Esophagus muscularis mucosa (tissue), 4 donors: ENCODE data around the gene RASAL1. TPM values are rescaled to one million over a fixed set of nuclear protein-coding genes. Genes with fewer than 3 reads are reported as not detected.
A peak's percentile ranks its signal among the peaks of the same experiment; 100 is the strongest.

Experiments
- DNase-seq: peaks from one replicate; pipeline ENCODE4 v3.0.0-alpha.2; 2017; ENCODE audit errors: extremely low spot score
- H3K27ac ChIP-seq, 4 donors: fragments of 200-600 bp; sonication (generic); replicated peaks in 1 of 4; 1 replicate in 3 of 4; 2 replicates in 1 of 4; pipeline ENCODE4 v1.5.1; 2016 to 2019; ENCODE audit warnings: mild to moderate bottlenecking in 1 of 4
- H3K27me3 ChIP-seq, 4 donors: fragments of 200-600 bp; sonication (generic); one replicate each; pipeline versions ENCODE4 v1.5.1 to v1.6.0; 2016 to 2019
- H3K36me3 ChIP-seq, 4 donors: fragments of 200-600 bp; sonication (generic); one replicate each; pipeline ENCODE4 v1.5.1; 2016 to 2019
- H3K4me1 ChIP-seq, 4 donors: fragments of 200-600 bp; sonication (generic); one replicate each; pipeline ENCODE4 v1.5.1; 2016 to 2019
- H3K4me3 ChIP-seq, 4 donors: fragments of 200-600 bp; sonication (generic); 1 replicate in 2 of 4; 2 replicates in 2 of 4; pipeline ENCODE4 v1.5.1; 2016 to 2019; ENCODE audit warnings: mild to moderate bottlenecking in 4 of 4, moderate library complexity in 1 of 4
- H3K9me3 ChIP-seq, 4 donors: fragments of 200-600 bp; sonication (generic); 1 replicate in 3 of 4; 2 replicates in 1 of 4; pipeline ENCODE4 v1.5.1; 2016 to 2019
- CTCF ChIP-seq, 3 experiments: fragments of 200-600 bp in 2 of 3; fragments of 450-650 bp in 1 of 3; sonication (generic) in 2 of 3; IDR thresholded peaks; one replicate each; pipeline ENCODE4 v1.5.1; 2017 to 2019; ENCODE audit warnings: antibody characterized with exemption in 3 of 3, mild to moderate bottlenecking in 2 of 3, moderate library complexity in 1 of 3
- EP300 ChIP-seq: sonication (generic); formaldehyde crosslinking; IDR thresholded peaks from one replicate; pipeline ENCODE4 v1.6.1; 2017; ENCODE audit warnings: antibody characterized with exemption
- POLR2A ChIP-seq: fragments of 450-650 bp; IDR thresholded peaks from one replicate; pipeline ENCODE4 v1.6.1; 2017; ENCODE audit warnings: antibody characterized with exemption, moderate library complexity, mild to moderate bottlenecking, low read depth
- POLR2AphosphoS5 ChIP-seq, 2 donors: sonication (generic); formaldehyde crosslinking; IDR thresholded peaks; one replicate each; pipeline ENCODE4 v1.6.1; 2017; ENCODE audit warnings: antibody characterized with exemption in 2 of 2
- WGBS: methylation state at CpG from one replicate; pipeline ENCODE4 v1.1.5; 2018; 5-methylcytosine and 5-hydroxymethylcytosine counted together
- intact Hi-C: fragments of 100-400 bp; cut with DNase I; formaldehyde crosslinking; loops from one replicate; pipeline ENCODE4 v1.15.1; 2023
- total RNA-seq, 4 donors: library from RNA; depleted of rRNA; stranded (reverse); fragments of >200 nt; gene quantifications; one replicate each; pipeline versions ENCODE4 v1.1.0 to v1.2.1, GENCODE V29; 2016

Gene RASAL1
- total RNA-seq, 4 donors from 2014 or later: 0.17 TPM; not detected in 3

GRCh38 chr12:113086249-113087164 lies 49.1 kb downstream of the RASAL1 start:
- H3K27me3 ChIP-seq: peaks cover 0 to 75% (median 9%) of the 10 kb centered on the region in 4 donors

GRCh38 chr12:113083863-113084435 lies 51.6 kb downstream of the RASAL1 start:
- Histone ChIP-seq H3K4me3 (no peak overlapping the region), H3K4me1 (no peaks in the 10 kb centered on the region), H3K9me3 (no peaks in the 10 kb centered on the region), H3K27me3 (peaks cover 0 to 62% (median 9%) of the 10 kb centered on the region in 4 donors), H3K27ac (no peak overlapping the region), H3K36me3 (no peaks in the 10 kb centered on the region)
- TF ChIP-seq POLR2AphosphoS5 (IDR thresholded peaks at IDR 0.05) (peak; percentile 7 to 16), POLR2A (no peak)
- whole genome bisulfite sequencing: 72% methylated on average over 11 of the region's 11 CpGs
- intact Hi-C loops: no loop called here
- no peak for DNase-seq

More at GRCh38 chr12:113086249-113087164, 49.1 kb downstream of the RASAL1 start:
- no peak for DNase-seq
- WGBS: 46% methylated on average over 14 of the region's 17 CpGs
- no peaks in the 10 kb centered on the region for H3K4me1 ChIP-seq
- TF ChIP-seq POLR2AphosphoS5 (IDR thresholded peaks at IDR 0.05) (no peak), CTCF (IDR thresholded peaks at IDR 0.05) (no peak), EP300 (no peak), POLR2A (no peak)
- H3K36me3 ChIP-seq: no peaks in the 10 kb centered on the region
- H3K27ac ChIP-seq: no peak overlapping the region
- H3K4me3 ChIP-seq: no peak overlapping the region
- H3K9me3 ChIP-seq: no peaks in the 10 kb centered on the region
- intact Hi-C loops: no loop called here

GRCh38 chr12:113082486-113083148 lies 52.9 kb downstream of the RASAL1 start:
- H3K27ac ChIP-seq: no peak overlapping the region
- 84% methylated on average over 9 of the region's 9 CpGs for WGBS
- H3K27me3 ChIP-seq: peaks cover 0 to 63% (median 13%) of the 10 kb centered on the region in 4 donors

GRCh38 chr12:113081873-113082272 lies 53.7 kb downstream of the RASAL1 start:
- Histone ChIP-seq H3K27ac (no peak overlapping the region), H3K4me3 (no peak overlapping the region), H3K36me3 (no peaks in the 10 kb centered on the region), H3K9me3 (no peaks in the 10 kb centered on the region), H3K4me1 (no peaks in the 10 kb centered on the region), H3K27me3 (peaks cover 0 to 63% (median 6%) of the 10 kb centered on the region in 4 donors)
- DNase-seq: no peak
- TF ChIP-seq POLR2AphosphoS5 (IDR thresholded peaks at IDR 0.05) (no peak), POLR2A (no peak), EP300 (no peak), CTCF (IDR thresholded peaks at IDR 0.05) (no peak)
- intact Hi-C loops: no loop called here
- 73% methylated on average over 4 of the region's 4 CpGs for WGBS

More at GRCh38 chr12:113082486-113083148, 52.9 kb downstream of the RASAL1 start:
- Histone ChIP-seq H3K4me1 (no peaks in the 10 kb centered on the region), H3K4me3 (no peak overlapping the region), H3K36me3 (no peaks in the 10 kb centered on the region), H3K9me3 (no peaks in the 10 kb centered on the region)
- no peak for DNase-seq
- no peak for TF ChIP-seq POLR2A
- no peak for TF ChIP-seq CTCF (IDR thresholded peaks at IDR 0.05)
- no peak for TF ChIP-seq EP300
- no peak for TF ChIP-seq POLR2AphosphoS5 (IDR thresholded peaks at IDR 0.05)
- intact Hi-C loops: no loop called here

GRCh38 chr12:113077859-113078255 lies 57.7 kb downstream of the RASAL1 start:
- Histone ChIP-seq H3K4me1 (no peaks in the 10 kb centered on the region), H3K4me3 (no peak overlapping the region), H3K36me3 (no peaks in the 10 kb centered on the region), H3K9me3 (no peaks in the 10 kb centered on the region), H3K27me3 (peaks cover 0 to 53% (median 4%) of the 10 kb centered on the region in 4 donors), H3K27ac (no peak overlapping the region)
- intact Hi-C loops: no loop called here
- DNase-seq: no peak
- no peak for TF ChIP-seq CTCF (IDR thresholded peaks at IDR 0.05)
- TF ChIP-seq EP300: no peak
- TF ChIP-seq POLR2AphosphoS5 (IDR thresholded peaks at IDR 0.05): no peak
- no peak for TF ChIP-seq POLR2A
- WGBS: 54% methylated on average over 9 of the region's 48 CpGs
